AML-193 (cell line): ENCODE data around the gene LGALS1.
A peak's percentile ranks its signal among the peaks of the same experiment; 100 is the strongest.

Experiments
- DNase-seq, 2 experiments: peaks; one replicate each; lab custom pipeline; 2025; lab: John Stamatoyannopoulos, UW

The LGALS1 gene

GRCh38 chr22:37725551-37726240 is 50.3 kb downstream of the LGALS1 start:
- DNase-seq: no peak

- DNase-seq: peak; percentile 7 to 39
Measured at GRCh38 chr22:37726241-37726887, 50.9 kb downstream of the LGALS1 start.

- no peak for DNase-seq
Measured at GRCh38 chr22:37728620-37729019, 53.2 kb downstream of the LGALS1 start.
